ENCODE data around the gene PRMT5. TPM values are rescaled to one million over a fixed set of nuclear protein-coding genes. Genes with fewer than 3 reads are reported as not detected.

Gene PRMT5
- total RNA-seq, 1 experiment from 2014 or later, result 99.2 TPM

DNA sequence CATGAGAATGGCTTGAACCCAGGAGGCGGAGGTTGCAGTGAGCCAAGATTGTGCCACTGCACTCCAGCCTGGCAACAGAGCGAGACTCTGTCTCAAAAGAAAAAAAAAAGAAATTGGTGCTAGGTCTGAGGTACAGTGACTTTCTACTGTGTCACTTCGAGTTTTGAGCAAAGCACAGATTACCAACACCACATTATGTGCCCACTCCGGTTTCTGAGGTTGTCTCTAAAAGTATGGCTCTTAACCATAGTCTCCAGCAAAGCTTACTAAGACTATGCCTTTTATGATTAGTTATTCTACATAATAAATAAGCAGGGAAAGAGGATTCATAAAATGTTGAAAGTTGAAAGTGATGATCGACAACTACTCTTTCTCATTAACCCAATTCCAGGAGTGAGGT lies 18.3 kb downstream of the PRMT5 start:
- Histone ChIP-seq H3K9me3 (no peaks in the 10 kb centered on the region), H3K27me3 (no peaks in the 10 kb centered on the region), H3K36me3 (no peaks in the 10 kb centered on the region; the same call in 1 of the 2 replicates), H3K4me3 (no peak overlapping the region)
- DNase-seq, result no peak

DNA sequence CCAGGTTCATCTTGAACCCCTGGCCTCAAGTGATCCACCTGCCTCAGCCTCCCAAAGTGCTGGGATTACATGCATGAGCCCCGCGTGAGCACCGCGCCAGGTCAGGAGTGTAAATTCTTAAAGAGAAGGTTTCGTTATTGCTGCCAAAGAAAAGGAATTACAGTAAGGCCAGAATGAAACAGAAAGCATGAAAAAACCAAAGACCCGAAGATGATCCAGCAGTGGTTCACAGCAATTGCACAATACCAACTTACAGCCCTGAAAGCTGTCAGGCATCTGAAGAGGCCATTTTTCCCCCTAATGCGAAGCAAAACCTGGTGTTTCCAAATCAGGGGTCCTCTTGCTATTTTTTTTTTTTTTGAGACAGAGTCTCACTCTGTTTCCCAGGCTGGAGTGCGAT lies 20.6 kb downstream of the PRMT5 start:
- Histone ChIP-seq H3K27me3 (no peaks in the 10 kb centered on the region), H3K9me3 (no peaks in the 10 kb centered on the region), H3K36me3 (no peaks in the 10 kb centered on the region; the same call in 1 of the 2 replicates), H3K4me3 (no peak overlapping the region)
- no peak for DNase-seq

DNA sequence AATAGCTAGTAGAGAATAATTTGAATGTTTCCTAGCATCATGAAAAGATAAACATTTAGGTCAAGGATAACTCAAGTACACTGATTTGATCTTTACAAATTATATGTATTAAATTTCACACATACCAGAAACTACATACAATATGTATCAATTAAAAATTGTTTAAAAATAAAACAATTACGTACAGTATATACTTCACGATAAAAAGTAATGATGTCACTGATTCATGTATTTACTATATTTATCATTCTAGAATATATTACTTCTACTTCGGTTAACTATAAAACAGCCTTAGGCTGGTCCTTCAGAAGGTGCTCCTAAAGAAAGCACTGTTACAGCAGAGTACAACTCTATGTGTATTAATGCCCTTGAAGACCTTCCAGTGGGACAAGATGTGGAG lies 21.7 kb downstream of the PRMT5 start:
- DNase-seq, result no peak
- Histone ChIP-seq H3K9me3 (no peaks in the 10 kb centered on the region), H3K36me3 (no peaks in the 10 kb centered on the region; the same call in 1 of the 2 replicates), H3K4me3 (no peak overlapping the region), H3K27me3 (no peaks in the 10 kb centered on the region)

DNA sequence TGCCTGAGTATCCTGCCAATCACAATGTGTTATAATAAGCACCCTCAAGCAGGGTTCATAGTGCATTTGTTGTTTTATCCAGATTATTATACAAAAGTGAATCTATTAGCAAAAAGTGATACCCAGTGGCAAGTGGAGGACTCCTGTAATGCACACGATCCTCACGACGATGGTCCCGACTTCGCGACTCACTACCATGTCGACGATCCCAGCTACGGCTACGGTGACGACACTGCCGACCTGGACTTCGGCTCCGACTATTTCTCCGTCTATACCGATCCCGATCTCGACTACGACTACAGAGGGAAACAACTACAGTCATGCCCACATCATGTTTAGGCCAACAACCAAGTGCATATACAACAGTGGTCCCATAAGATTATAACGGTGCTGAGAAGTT lies 23.1 kb downstream of the PRMT5 start:
- Histone ChIP-seq H3K27me3 (no peaks in the 10 kb centered on the region), H3K36me3 (no peaks in the 10 kb centered on the region; the same call in 1 of the 2 replicates), H3K4me3 (no peak overlapping the region), H3K9me3 (no peaks in the 10 kb centered on the region)
- no peak for DNase-seq

DNA sequence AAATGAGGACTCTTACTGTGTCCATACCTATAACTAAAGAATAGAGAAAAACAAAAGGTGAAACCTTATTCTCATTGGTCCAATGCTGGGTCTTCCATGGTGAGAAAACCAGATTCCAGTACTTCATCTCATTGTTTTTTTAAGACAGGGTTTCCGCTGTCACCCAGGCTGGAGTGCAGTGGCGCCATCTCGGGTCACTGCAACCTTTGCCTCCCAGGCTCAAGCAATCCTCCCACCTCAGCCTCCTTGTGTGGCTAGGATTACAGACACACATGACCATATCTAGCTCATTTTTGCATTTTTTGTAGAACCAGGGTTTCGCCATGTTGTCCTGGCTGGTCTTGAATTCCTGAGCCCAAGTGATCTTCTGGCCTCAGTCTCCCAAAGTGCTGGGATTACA lies 23.5 kb downstream of the PRMT5 start:
- DNase-seq, result no peak
- Histone ChIP-seq H3K9me3 (no peaks in the 10 kb centered on the region), H3K36me3 (no peaks in the 10 kb centered on the region; the same call in 1 of the 2 replicates), H3K27me3 (no peaks in the 10 kb centered on the region), H3K4me3 (no peak overlapping the region)

DNA sequence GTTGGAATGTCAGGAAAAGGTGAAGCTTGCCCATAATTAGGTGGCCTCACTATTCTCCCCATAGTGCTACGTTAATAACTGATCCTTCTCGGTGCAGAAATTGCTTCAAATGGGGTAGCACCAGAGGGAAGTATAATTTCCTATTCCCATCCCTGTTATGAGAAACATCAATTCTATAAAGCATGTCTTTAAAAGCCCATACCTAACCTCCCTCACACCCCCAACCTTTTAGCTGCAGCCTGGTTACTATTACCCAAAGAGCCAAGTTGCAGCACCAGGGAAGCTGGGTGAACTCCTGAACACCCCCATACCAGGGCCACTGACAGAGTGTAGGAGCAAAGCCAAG lies 25.5 kb downstream of the PRMT5 start:
- H3K36me3 ChIP-seq, result no peaks in the 10 kb centered on the region; the same call in 1 of the 2 replicates
- no peaks in the 10 kb centered on the region for H3K27me3 ChIP-seq
- H3K4me3 ChIP-seq, result no peak overlapping the region
- H3K9me3 ChIP-seq, result no peaks in the 10 kb centered on the region
- no peak for DNase-seq

DNA sequence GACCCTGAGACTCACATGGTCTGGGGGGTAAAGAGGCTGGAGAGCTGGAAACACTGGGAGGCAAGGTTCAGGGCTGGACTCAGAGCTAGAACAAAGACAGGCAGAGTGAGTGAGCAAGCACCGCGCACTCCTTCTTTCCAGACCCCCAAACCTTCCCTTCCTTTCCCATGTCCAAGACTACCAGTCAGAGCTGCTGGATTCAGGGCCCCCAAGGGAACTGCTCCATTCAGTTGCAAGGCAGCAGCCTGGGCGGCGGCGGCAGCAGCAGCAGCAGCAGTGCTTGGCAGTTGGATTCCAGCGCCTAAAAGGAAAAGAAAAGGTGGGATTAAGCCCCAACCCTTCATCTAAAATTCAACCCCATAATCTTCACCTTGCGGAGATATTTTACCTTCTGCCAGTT lies 27.4 kb downstream of the PRMT5 start:
- no peaks in the 10 kb centered on the region; the same call in 1 of the 2 replicates for H3K36me3 ChIP-seq
- no peak for DNase-seq
- no peak overlapping the region for H3K4me3 ChIP-seq
- no peaks in the 10 kb centered on the region for H3K9me3 ChIP-seq
- H3K27me3 ChIP-seq, result no peaks in the 10 kb centered on the region

DNA sequence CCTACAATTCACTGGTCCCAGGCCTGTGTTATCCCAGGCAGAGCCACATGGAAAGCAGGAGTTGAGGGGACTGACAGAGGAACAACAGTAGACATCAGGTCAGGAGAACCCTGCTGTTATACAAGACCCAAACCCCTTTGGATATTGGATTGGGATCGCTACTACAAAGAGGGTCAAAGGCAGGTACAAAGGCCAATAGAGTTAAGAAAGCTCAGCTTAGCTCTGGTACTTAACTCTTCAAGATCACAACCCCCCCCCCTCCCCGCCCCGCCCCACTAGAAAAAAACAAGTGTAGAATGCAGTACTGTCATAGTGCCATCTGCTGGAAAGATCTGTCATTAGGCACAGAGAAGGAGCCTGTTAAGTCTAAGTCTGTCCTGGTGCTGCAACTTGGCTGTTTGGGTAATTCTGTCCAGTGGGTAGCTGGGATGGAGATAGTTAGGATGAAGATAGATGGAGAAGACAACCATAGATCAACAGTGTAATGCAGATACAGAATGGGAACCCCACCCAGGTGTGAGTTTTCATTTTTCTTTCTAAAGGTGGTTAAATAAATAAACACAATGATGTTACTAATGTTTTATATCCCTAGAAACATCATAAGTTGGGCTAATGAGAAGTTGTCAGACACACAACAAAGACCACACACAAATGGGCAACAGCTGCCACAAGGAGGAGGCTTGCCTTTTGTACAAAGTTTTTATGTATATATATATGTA lies 28.9 kb downstream of the PRMT5 start:
- Histone ChIP-seq H3K9me3 (no peaks in the 10 kb centered on the region), H3K27me3 (no peaks in the 10 kb centered on the region), H3K36me3 (no peaks in the 10 kb centered on the region), H3K4me3 (no peak overlapping the region)
- peak; percentile 8 for DNase-seq

DNA sequence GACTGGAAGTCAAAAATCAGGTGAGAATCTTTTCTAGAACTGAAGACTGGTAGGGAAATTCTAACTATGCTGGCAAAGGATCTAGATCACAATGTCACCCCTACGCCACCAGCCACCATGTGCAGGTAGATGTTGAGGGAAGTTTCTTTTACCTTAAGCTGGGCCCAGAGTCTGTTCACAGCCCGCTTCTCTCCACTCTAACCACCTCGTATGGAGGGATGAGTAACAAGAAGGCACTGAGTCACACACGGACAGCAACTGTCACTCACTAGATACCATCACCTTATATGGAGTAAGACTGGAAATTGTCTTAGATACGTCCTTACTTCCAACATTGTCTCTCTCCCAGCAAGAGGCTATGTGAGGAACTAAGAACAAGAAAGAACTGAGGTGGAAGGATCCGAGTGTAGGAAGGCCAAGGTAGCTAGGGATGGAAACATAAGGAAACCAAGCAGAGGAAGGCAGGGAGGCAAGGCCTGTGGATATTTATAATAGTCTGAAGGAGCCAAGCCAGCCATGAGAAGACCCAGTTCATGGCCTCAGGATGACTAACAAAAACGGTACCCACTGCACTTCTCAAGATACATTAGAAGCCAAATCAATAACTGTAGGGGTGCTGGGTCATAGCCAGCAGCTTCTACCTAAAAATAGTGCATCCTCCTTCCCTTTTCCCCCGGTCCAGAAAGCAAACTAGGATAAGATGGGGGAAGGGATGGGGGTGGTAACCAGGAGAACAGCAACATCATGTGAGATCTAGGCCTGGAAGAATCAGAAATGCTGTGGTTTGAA lies 30.7 kb downstream of the PRMT5 start:
- H3K36me3 ChIP-seq, result no peaks in the 10 kb centered on the region
- no peaks in the 10 kb centered on the region for H3K27me3 ChIP-seq
- no peak for DNase-seq
- no peaks in the 10 kb centered on the region for H3K9me3 ChIP-seq
- no peak overlapping the region for H3K4me3 ChIP-seq

DNA sequence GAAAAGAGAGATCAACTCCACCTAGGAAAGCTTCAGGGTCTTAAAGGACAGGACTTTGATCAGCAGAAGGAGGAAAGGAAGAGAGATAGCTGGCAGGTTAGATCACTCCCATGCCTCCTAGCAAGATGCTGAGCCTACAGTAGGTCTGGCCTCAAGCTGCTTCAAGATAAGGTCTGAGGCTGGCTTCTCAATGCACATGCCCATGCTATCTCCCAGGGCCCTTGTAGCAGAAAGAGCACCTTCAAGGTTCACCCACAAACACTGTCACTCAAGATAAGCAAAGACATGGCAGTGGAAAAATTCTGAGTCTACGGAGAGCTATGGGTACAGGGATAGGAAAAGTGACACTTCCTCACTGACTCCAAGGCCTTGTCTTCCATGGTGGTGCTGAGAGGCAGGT lies 31.8 kb downstream of the PRMT5 start:
- DNase-seq, result no peak
- no peaks in the 10 kb centered on the region for H3K27me3 ChIP-seq
- no peaks in the 10 kb centered on the region for H3K9me3 ChIP-seq
- no peaks in the 10 kb centered on the region for H3K36me3 ChIP-seq
- no peak overlapping the region for H3K4me3 ChIP-seq

DNA sequence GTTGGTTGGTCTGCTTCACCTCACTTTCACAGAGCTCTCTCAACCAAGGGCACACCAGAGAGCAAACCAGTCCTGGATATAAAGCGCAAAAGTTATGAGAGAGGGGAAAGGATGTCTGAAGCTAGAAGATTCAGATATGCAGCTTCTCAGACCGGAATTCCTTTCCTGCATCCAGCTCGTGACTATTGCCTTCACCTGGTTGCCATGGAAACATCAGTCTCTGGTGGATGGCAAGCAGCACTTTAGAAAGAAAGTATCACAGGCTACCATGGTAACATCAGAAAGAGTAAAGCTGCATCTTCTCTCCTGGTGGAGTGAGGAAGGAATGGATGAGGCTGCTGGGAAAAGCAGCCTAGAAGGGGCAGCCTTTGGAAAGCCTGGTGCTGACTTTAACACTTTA lies 32.4 kb downstream of the PRMT5 start:
- no peaks in the 10 kb centered on the region for H3K27me3 ChIP-seq
- no peak for DNase-seq
- no peaks in the 10 kb centered on the region for H3K9me3 ChIP-seq
- H3K36me3 ChIP-seq, result no peaks in the 10 kb centered on the region
- no peak overlapping the region for H3K4me3 ChIP-seq

DNA sequence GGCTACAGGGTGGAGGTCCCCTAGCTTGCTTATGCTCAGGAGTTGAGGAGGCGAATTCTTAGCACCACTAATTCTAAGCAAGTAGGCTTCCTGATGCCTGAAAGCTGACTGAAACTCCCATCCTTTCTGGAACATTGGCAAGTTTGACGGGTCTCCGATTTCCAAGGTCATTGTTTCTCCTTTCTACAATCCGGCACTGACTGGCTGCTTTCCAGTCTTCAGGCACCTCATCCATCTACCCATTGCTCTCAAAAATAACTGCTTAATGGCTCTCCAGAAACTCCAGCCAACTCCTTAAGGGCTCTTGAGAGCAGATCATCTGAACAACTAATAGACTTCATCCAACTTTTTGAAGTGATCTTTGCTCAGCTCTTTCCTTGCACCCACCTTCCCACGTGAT lies 32.8 kb downstream of the PRMT5 start:
- no peaks in the 10 kb centered on the region for H3K36me3 ChIP-seq
- no peaks in the 10 kb centered on the region for H3K9me3 ChIP-seq
- no peak for DNase-seq
- H3K4me3 ChIP-seq, result no peak overlapping the region
- no peaks in the 10 kb centered on the region for H3K27me3 ChIP-seq

DNA sequence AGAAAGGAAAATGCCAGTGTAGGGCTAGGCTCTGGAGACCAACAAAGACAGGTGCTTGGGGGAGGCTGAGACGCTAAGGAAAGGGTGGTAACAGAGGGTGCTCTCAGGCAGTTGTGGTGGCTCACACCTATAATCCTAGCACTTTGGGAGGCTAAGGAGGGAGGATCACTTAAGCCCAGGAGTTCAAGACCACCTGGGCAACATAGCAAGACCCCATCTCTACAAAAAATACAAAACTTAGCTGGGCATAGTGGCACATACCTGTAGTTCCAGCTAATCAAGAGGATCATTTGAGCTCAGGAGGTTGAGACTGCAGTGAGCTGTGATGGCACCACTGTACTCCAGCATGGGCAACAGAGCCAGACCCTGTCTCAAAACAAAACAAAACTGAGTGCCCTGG lies 33.8 kb downstream of the PRMT5 start:
- Histone ChIP-seq H3K9me3 (no peaks in the 10 kb centered on the region), H3K27me3 (no peaks in the 10 kb centered on the region), H3K4me3 (no peak overlapping the region), H3K36me3 (no peaks in the 10 kb centered on the region)
- DNase-seq, result no peak

DNA sequence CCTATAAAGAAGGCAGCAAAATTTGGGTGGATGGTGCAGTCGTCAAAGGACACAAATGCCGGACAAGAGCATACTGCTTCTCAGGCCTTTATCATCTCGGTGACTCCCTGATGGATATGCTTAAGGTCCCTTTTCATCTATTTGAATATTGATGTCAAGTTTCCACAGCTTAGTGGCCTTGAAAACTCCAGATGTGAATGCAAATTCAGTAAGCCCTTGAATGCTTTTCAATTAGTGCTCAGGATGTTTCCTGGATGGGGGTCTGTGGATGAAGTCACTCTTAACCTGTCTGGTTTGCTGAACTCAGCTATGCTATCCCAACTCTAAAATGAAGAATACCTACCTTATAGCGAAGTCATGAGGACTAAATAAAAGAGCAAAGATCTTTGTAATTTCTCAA lies 35.5 kb downstream of the PRMT5 start:
- no peak for DNase-seq
- no peak overlapping the region for H3K4me3 ChIP-seq
- no peaks in the 10 kb centered on the region for H3K27me3 ChIP-seq
- H3K9me3 ChIP-seq, result no peaks in the 10 kb centered on the region
- no peaks in the 10 kb centered on the region for H3K36me3 ChIP-seq

DNA sequence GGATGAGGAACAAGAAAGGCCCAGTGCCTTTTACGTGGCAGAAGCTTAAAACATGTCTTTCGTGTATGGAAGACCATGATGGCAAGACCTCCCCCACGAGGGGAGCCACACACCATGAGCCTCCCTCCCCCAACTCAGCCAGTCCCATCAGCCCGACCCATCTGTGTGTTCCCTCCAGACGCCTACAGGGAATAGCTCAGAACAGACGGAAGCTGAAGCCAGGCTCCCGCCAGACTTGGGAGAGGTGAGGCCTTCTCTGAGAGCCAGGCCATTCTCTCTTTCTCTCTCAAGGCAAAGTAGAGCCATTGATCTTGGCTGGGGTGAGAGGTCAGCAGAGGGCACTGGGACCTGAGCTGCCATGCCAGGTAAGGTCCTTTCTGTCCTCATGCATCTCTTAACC lies 36.7 kb downstream of the PRMT5 start:
- no peaks in the 10 kb centered on the region for H3K9me3 ChIP-seq
- DNase-seq, result no peak
- H3K27me3 ChIP-seq, result no peaks in the 10 kb centered on the region
- no peaks in the 10 kb centered on the region for H3K36me3 ChIP-seq
- H3K4me3 ChIP-seq, result no peak overlapping the region

DNA sequence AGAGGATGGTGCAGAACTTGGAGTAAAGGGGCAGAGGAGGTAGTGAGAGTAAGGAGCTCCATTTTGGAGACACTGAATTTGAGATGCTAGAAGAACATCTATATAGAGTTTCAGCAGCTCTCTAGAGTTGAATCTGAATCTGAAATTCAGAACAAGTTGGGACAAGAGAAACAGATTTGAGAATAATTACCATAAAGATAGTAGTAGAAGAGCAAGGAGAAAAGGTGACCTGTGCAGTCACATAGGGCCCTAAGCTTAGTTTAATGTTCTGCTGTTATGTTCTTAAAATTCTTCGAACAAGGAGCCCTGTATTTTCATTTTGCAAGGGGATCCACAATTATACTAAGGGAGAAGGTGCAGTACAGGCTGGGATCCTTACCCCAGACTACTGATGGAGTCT lies 38.8 kb downstream of the PRMT5 start:
- Histone ChIP-seq H3K4me3 (no peak overlapping the region), H3K36me3 (no peaks in the 10 kb centered on the region), H3K9me3 (no peaks in the 10 kb centered on the region), H3K27me3 (no peaks in the 10 kb centered on the region)
- DNase-seq, result no peak

DNA sequence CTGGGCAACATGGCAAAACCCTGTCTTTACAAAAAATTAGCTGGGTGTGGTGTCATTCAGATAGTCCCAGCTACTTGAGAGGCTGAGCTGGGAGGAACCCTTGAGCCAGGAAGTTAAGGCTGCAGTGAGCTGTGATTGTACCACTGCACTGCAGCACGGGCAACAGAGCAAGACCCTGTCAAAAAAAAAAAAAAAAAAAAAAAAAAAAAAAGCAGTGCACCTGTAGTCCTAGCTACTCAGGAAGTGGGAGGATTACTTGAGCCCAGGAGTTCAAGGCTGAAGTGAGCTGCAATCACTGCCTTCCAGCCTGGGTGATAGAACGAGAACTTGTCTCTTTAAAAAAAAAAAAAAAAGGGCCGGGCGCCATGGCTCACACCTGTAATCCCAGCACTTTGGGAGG lies 40.5 kb downstream of the PRMT5 start:
- H3K9me3 ChIP-seq, result no peaks in the 10 kb centered on the region
- H3K27me3 ChIP-seq, result no peaks in the 10 kb centered on the region
- no peak for DNase-seq
- H3K36me3 ChIP-seq, result no peaks in the 10 kb centered on the region
- no peak overlapping the region for H3K4me3 ChIP-seq

DNA sequence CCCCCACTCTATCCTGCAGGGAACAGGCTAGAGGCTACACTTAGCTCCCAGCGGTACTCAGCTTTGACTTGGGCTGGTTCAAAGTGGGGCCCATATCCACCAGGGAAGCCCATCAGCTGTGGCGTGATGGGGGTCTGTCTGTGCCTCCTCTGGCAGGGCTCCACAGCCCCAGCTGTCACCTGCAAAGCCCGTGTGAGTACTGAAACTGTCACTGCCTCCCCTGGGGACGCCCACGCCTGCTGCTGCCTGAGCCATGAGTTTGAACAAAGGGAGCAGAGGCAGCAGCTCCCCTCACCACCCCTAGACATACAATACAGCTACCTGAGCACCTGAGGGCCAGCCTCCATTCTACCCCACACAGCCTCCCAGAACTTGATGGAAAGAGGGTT lies 41.2 kb downstream of the PRMT5 start:
- DNase-seq, result no peak
- no peaks in the 10 kb centered on the region for H3K9me3 ChIP-seq
- H3K36me3 ChIP-seq, result no peaks in the 10 kb centered on the region
- no peaks in the 10 kb centered on the region for H3K27me3 ChIP-seq
- H3K4me3 ChIP-seq, result no peak overlapping the region
